Brain microvascular endothelial cell (primary cell): ENCODE measurements around the gene GALNT14.

Experiments
- DNase-seq: peaks from one replicate; pipeline ENCODE4 v3.0.0-alpha.2; 2020
- H3K27ac ChIP-seq: fragments of 250-450 bp; sonication (Bioruptor Pico); 2 replicates; pipeline ENCODE4 v1.5.1; 2020; ENCODE audit warnings: mild to moderate bottlenecking, moderate library complexity
- H3K27me3 ChIP-seq: fragments of 250-450 bp; sonication (Bioruptor Pico); replicated peaks from 2 replicates; pipeline ENCODE4 v1.5.1; 2020; ENCODE audit warnings: mild to moderate bottlenecking
- H3K36me3 ChIP-seq: fragments of 250-450 bp; sonication (Bioruptor Pico); replicated peaks from 2 replicates; pipeline ENCODE4 v1.5.1; 2020; ENCODE audit warnings: mild to moderate bottlenecking
- H3K4me3 ChIP-seq: 2 replicates; pipeline ENCODE4 v1.5.1; 2011; ENCODE audit warnings: low read depth, mild to moderate bottlenecking, control low read depth, low read length, moderate library complexity
- CTCF ChIP-seq: IDR thresholded peaks from 2 replicates; pipeline ENCODE4 v1.5.1; 2011; ENCODE audit warnings: low read depth, mild to moderate bottlenecking, moderate library complexity, low read length, control low read depth, inconsistent platforms; ENCODE audit errors: missing control alignments
- in situ Hi-C: cut with HindIII; loops from 2 replicates; pipeline ENCODE4 v1.10.0; 2017; ENCODE audit warnings: low sequenced_read_pairs, low pct_ligation_motif_present

GALNT14 gene

DNA sequence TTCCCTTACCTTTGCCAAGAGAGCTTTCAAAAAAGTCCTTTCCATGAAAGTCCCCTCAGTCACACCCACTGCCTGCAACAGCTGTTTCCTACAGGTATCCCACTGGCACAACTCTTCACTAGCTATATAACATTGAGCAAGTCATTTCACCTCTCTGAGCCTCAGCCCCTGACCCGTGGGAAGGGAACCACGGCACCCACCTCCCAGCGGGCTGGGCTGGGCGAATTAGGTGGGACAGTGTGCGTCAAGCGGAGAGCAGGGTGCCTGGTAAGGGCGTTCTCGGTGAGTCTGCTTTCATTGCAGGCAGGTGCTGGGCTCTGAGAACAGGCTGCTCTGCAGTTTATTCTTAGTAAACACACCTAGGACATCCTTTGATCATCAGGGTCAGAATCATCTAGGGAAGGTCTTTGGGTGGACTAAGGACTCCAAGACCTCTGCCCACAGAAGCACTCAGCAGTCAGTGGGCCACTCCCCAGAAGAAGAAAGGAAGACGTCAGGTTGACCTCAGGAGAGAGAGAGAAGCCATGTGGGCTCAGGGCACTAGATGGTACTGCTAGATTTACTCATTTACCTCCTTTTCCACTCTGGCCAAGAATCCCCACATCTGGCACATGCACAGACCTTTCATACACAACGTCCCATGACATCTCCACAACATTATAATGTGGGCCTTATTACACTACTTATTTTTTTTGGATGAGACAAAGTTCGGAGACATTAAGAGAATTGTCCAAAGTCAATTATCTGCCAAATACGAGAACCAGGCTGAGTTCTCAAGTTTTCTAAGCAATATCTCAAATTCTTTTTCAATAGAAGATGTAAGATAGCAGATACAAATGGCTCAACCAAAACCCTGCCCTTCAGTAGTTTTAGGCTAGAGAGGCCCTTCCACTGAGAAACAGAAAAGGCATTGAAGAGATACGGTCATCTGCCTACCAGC is 79.9 kb downstream of the GALNT14 start:
- DNase-seq: no peak
- Histone ChIP-seq H3K36me3 (no peaks in the 10 kb centered on the region), H3K27me3 (no peaks in the 10 kb centered on the region), H3K4me3 (no peak overlapping the region), H3K27ac (no peak overlapping the region)
- no peak for TF ChIP-seq CTCF
- in situ Hi-C loops: no loop called here

DNA sequence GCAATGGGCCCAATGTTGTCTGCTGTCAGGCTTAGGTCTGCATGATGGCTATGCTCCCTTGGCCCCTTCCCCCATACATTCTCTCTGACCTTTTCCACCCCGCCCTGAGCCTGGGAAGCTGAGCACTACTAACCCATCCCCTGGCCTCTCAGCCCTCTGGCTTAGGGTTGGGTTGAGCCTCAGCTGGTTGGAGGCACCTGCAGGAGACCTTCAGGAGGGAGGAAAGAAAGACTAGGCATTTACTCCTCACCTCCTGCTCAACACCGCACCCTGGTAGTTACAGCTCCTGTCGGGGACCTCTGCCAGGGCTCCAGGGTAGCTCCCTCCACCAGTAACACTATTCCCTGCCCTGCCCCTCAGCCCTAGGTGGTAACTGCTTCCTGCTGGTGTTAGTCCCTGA is 80.5 kb downstream of the GALNT14 start:
- in situ Hi-C loops: no loop called here
- no peak overlapping the region for H3K27ac ChIP-seq
- no peak for DNase-seq
- TF ChIP-seq CTCF: no peak
- H3K27me3 ChIP-seq: no peaks in the 10 kb centered on the region
- no peaks in the 10 kb centered on the region for H3K36me3 ChIP-seq
- H3K4me3 ChIP-seq: no peak overlapping the region

GRCh38 chr2:31055938-31056337 is 82.3 kb downstream of the GALNT14 start:
- Histone ChIP-seq H3K4me3 (no peak overlapping the region), H3K27me3 (no peaks in the 10 kb centered on the region)
- no peak for TF ChIP-seq CTCF

DNA sequence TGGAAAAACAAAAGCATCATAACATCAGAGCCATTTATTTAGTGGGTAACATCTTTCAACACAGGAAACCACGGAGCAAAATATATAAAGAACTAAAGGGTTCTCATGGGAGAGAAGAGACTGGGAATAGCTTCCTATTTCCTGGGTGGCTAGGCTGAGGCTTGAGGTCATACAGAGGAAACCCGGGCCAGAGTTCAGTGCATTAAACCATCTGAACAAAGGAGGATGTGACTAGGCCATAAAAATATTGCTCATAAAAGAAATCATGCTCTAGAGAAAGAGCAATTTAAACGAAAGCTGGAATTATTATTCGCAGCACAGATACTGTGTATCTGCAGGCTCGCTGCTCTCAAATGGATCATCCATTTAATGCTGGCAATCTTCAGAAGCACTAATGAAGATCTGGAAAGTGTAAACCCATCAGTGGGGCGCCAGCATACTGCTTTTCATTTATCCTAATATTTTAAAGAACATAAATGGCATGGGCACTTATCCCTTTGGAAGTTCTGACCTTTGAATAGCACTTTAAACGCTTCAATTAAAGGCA is 83.3 kb downstream of the GALNT14 start:
- Histone ChIP-seq H3K36me3 (no peaks in the 10 kb centered on the region), H3K27ac (no peak overlapping the region), H3K4me3 (no peak overlapping the region), H3K27me3 (no peaks in the 10 kb centered on the region)
- DNase-seq: no peak
- TF ChIP-seq CTCF: no peak
- in situ Hi-C loops: no loop called here

More at GRCh38 chr2:31055938-31056337, 82.3 kb downstream of the GALNT14 start:
- no peaks in the 10 kb centered on the region for H3K36me3 ChIP-seq
- H3K27ac ChIP-seq: no peak overlapping the region
- no peak for DNase-seq
- in situ Hi-C loops: no loop called here

DNA sequence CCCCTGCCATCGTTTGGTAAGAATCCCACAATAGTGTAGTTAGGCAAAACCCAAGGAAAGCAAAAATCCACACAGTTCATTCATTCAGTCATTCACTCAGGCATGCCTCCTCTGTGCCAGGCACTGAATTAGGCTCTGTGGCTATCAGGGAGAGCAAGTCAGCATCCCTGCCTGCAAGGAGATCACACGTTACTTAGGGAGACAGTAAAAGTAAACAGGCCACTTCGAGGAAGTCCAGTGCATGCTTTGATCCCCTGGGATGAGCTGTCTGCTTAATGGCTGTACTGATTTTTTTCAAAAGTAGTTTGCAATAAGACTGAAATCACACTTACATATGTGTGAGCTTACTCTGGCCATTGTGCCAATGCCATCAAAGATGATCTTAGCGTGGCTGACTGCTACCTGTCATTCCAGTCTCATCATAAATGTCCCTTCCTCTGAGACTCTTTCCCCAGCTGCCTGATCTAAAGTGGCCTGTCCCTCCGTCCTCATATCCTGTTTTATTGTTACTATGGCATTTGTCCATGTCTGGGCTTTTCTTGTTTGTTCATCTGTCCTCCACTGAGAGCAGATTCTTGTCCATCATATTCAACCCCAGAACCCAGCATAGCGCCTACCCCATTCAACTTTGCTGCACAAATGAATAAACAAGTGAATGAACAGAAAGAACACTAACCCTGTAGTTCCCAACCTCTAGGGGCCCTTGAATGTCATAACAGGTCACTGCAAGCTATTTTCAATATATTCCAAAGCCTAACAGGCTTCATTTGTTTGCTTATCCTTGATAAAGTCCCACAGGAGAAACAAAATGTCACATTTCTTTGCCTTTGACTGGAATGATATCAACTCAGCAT is 84.1 kb downstream of the GALNT14 start:
- in situ Hi-C loops: no loop called here

More for the DNA sequence above, 84.1 kb downstream of the GALNT14 start:
- Histone ChIP-seq H3K27me3 (no peaks in the 10 kb centered on the region), H3K36me3 (no peaks in the 10 kb centered on the region), H3K4me3 (no peak overlapping the region), H3K27ac (no peak overlapping the region)
- no peak for TF ChIP-seq CTCF
- no peak for DNase-seq
